Measurements from ENCODE around the gene IFI27.

DNA sequence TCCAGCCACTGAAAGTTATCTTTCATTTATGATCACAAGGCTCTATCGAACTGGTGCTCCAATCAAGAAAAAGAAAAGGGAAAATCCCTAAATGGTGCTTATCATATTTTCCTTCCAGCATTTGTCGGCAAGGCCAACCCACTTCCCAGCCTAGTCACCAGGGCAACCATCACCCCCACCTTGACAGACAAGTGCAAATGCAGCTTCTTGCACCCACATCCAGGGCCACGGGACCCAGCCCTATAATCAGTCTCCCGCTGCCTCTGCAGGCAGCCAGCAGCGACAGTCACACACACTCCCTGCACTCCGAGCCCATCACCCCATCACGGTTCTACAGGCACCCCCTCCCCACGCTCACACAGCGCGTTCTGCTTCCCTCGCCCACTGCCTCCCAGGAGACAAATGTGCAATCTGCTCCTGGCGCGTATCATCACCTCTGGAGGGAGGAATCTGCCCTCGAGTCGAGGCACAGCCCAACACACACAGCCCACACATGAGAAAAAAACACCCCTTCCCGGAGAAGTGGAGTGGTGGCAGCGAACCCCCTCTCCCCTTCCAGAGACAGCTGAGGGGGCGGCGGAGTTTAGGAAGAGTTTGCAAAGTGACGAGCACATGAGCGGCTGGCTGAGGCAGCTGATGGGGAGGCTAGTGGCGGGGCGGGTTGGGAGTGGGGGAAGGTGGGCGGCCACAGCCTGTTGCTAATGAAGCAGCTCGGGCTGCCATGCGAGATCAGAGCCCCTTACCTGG is 54.3 kb downstream of the IFI27 start:
- TF ChIP-seq, protein P1, sequence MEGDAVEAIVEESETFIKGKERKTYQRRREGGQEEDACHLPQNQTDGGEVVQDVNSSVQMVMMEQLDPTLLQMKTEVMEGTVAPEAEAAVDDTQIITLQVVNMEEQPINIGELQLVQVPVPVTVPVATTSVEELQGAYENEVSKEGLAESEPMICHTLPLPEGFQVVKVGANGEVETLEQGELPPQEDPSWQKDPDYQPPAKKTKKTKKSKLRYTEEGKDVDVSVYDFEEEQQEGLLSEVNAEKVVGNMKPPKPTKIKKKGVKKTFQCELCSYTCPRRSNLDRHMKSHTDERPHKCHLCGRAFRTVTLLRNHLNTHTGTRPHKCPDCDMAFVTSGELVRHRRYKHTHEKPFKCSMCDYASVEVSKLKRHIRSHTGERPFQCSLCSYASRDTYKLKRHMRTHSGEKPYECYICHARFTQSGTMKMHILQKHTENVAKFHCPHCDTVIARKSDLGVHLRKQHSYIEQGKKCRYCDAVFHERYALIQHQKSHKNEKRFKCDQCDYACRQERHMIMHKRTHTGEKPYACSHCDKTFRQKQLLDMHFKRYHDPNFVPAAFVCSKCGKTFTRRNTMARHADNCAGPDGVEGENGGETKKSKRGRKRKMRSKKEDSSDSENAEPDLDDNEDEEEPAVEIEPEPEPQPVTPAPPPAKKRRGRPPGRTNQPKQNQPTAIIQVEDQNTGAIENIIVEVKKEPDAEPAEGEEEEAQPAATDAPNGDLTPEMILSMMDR (IDR thresholded peaks at IDR 0.05), result no peak
- TF ChIP-seq POLR2A (IDR thresholded peaks at IDR 0.05), result no peak

Measured in adrenal gland (tissue), 5 donors.